ENCODE measurements around the gene PRKCB.

DNA sequence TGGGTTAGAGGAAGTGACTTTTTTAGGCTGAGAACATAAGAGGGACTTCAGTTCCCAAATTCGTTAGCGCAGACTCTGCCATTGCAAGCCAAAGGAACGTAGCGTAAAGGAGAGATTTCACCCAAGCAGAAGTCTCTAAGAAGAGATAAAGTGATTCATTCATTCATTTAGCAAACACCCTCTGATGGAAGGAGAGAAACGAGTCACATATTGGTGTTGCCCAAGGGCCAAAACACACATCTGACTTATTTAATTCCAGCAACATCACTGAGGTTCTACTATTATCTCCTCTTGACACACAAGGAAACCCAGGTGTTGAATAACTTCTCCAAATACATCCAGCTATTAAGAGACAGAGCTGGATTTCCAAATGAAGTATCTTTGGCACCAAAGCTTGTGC lies 334.6 kb downstream of the PRKCB start:
- TF ChIP-seq, protein P1, sequence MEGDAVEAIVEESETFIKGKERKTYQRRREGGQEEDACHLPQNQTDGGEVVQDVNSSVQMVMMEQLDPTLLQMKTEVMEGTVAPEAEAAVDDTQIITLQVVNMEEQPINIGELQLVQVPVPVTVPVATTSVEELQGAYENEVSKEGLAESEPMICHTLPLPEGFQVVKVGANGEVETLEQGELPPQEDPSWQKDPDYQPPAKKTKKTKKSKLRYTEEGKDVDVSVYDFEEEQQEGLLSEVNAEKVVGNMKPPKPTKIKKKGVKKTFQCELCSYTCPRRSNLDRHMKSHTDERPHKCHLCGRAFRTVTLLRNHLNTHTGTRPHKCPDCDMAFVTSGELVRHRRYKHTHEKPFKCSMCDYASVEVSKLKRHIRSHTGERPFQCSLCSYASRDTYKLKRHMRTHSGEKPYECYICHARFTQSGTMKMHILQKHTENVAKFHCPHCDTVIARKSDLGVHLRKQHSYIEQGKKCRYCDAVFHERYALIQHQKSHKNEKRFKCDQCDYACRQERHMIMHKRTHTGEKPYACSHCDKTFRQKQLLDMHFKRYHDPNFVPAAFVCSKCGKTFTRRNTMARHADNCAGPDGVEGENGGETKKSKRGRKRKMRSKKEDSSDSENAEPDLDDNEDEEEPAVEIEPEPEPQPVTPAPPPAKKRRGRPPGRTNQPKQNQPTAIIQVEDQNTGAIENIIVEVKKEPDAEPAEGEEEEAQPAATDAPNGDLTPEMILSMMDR (conservative IDR thresholded peaks at IDR 0.05; ENCODE audit: low read length): no peak
- no peak for TF ChIP-seq EZH2phosphoT487 (IDR thresholded peaks at IDR 0.05; ENCODE audit: borderline replicate concordance)
